ENCODE results near the gene CPEB1.

CPEB1 gene

GRCh38 chr15:82641129-82641798 is 5.9 kb downstream of the CPEB1 start:
- no peaks in the 10 kb centered on the region for H4K20me1 ChIP-seq (ENCODE audit: low read depth, low read length)
- H3K27me3 ChIP-seq (ENCODE audit: low read length): no peaks in the 10 kb centered on the region
- H3K27ac ChIP-seq (ENCODE audit: low read depth, low read length): no peak overlapping the region
- H3K79me2 ChIP-seq (ENCODE audit: insufficient read depth, low read length): no peaks in the 10 kb centered on the region
- TF ChIP-seq CTCF (IDR thresholded peaks at IDR 0.05; ENCODE audit: insufficient read depth, low read length, poor library complexity, severe bottlenecking) (no peak), EZH2phosphoT487 (conservative IDR thresholded peaks at IDR 0.05; ENCODE audit: low read length) (no peak)
- no peak overlapping the region for H3K4me2 ChIP-seq (ENCODE audit: low read depth, low read length, poor library complexity, severe bottlenecking)
- no peaks in the 10 kb centered on the region for H3K9me2 ChIP-seq (replicated peaks; ENCODE audit: insufficient read depth, low read length)
- H3K9ac ChIP-seq (ENCODE audit: low read length): no peak overlapping the region
- no peak overlapping the region for H3K4me3 ChIP-seq (ENCODE audit: insufficient read depth, low read length, poor library complexity, severe bottlenecking)
- no peaks in the 10 kb centered on the region for H3K36me3 ChIP-seq (ENCODE audit: low read length)
- H3K9me3 ChIP-seq (ENCODE audit: insufficient read depth, low read length): no peaks in the 10 kb centered on the region
- H2AFZ ChIP-seq (ENCODE audit: low read depth, low read length, severe bottlenecking): no peak overlapping the region
- H3F3A ChIP-seq (ENCODE audit: insufficient read depth): no peaks in the 10 kb centered on the region

- H2AFZ ChIP-seq (ENCODE audit: low read depth, low read length, severe bottlenecking): no peak overlapping the region
- H3F3A ChIP-seq (ENCODE audit: insufficient read depth): no peaks in the 10 kb centered on the region
- H4K20me1 ChIP-seq (ENCODE audit: low read depth, low read length): no peaks in the 10 kb centered on the region
- no peaks in the 10 kb centered on the region for H3K9me3 ChIP-seq (ENCODE audit: insufficient read depth, low read length)
- H3K27me3 ChIP-seq (ENCODE audit: low read length): no peaks in the 10 kb centered on the region
- no peak overlapping the region for H3K4me2 ChIP-seq (ENCODE audit: low read depth, low read length, poor library complexity, severe bottlenecking)
- H3K27ac ChIP-seq (ENCODE audit: low read depth, low read length): no peak overlapping the region
- no peaks in the 10 kb centered on the region for H3K79me2 ChIP-seq (ENCODE audit: insufficient read depth, low read length)
- no peak overlapping the region for H3K4me3 ChIP-seq (ENCODE audit: insufficient read depth, low read length, poor library complexity, severe bottlenecking)
- no peak overlapping the region for H3K9ac ChIP-seq (ENCODE audit: low read length)
- H3K9me2 ChIP-seq (replicated peaks; ENCODE audit: insufficient read depth, low read length): no peaks in the 10 kb centered on the region
- no peaks in the 10 kb centered on the region for H3K36me3 ChIP-seq (ENCODE audit: low read length)
- TF ChIP-seq EZH2phosphoT487 (conservative IDR thresholded peaks at IDR 0.05; ENCODE audit: low read length) (no peak), CTCF (IDR thresholded peaks at IDR 0.05; ENCODE audit: insufficient read depth, low read length, poor library complexity, severe bottlenecking) (no peak)
Measured at GRCh38 chr15:82640672-82641071, 6.5 kb downstream of the CPEB1 start.

- H3K79me2 ChIP-seq (ENCODE audit: insufficient read depth, low read length): no peaks in the 10 kb centered on the region
- no peak overlapping the region for H3K4me3 ChIP-seq (ENCODE audit: insufficient read depth, low read length, poor library complexity, severe bottlenecking)
- no peak for TF ChIP-seq EZH2phosphoT487 (conservative IDR thresholded peaks at IDR 0.05; ENCODE audit: low read length)
- TF ChIP-seq CTCF (IDR thresholded peaks at IDR 0.05; ENCODE audit: insufficient read depth, low read length, poor library complexity, severe bottlenecking): no peak
- no peaks in the 10 kb centered on the region for H3K9me3 ChIP-seq (ENCODE audit: insufficient read depth, low read length)
- H3F3A ChIP-seq (ENCODE audit: insufficient read depth): no peaks in the 10 kb centered on the region
- no peak overlapping the region for H2AFZ ChIP-seq (ENCODE audit: low read depth, low read length, severe bottlenecking)
- H3K27ac ChIP-seq (ENCODE audit: low read depth, low read length): no peak overlapping the region
- no peaks in the 10 kb centered on the region for H4K20me1 ChIP-seq (ENCODE audit: low read depth, low read length)
- no peaks in the 10 kb centered on the region for H3K27me3 ChIP-seq (ENCODE audit: low read length)
- no peak overlapping the region for H3K9ac ChIP-seq (ENCODE audit: low read length)
- no peak overlapping the region for H3K4me2 ChIP-seq (ENCODE audit: low read depth, low read length, poor library complexity, severe bottlenecking)
- H3K9me2 ChIP-seq (replicated peaks; ENCODE audit: insufficient read depth, low read length): no peaks in the 10 kb centered on the region
- H3K36me3 ChIP-seq (ENCODE audit: low read length): no peaks in the 10 kb centered on the region
Measured at GRCh38 chr15:82635798-82636197, 11.4 kb downstream of the CPEB1 start.

Data from SU-DHL-6 (cell line).